Hepatocyte (in vitro differentiated cells): Measurements from ENCODE around the gene KCNQ4. TPM values are rescaled to one million over a fixed set of nuclear protein-coding genes. Genes with fewer than 3 reads are reported as not detected.
A peak's percentile ranks its signal among the peaks of the same experiment; 100 is the strongest.

ENCODE experiments used
- DNase-seq: peaks from one replicate; pipeline ENCODE4 v3.0.0-alpha.2; 2016; ENCODE audit warnings: low spot score
- H2AFZ ChIP-seq: fragments of 200-600 bp; sonication (generic); 2 replicates; pipeline ENCODE4 v1.6.0; 2016; ENCODE audit warnings: antibody characterized with exemption, mild to moderate bottlenecking
- H3K27ac ChIP-seq: fragments of 200-600 bp; sonication (generic); 2 replicates; pipeline ENCODE4 v1.5.1; 2016; ENCODE audit warnings: mild to moderate bottlenecking
- H3K27me3 ChIP-seq: fragments of 200-600 bp; sonication (generic); 2 replicates; pipeline ENCODE4 v1.6.1; 2016
- H3K36me3 ChIP-seq: fragments of 200-600 bp; sonication (generic); replicated peaks from 2 replicates; pipeline ENCODE4 v1.5.1; 2016; ENCODE audit warnings: low read depth; ENCODE audit not compliant: insufficient read depth
- H3K4me1 ChIP-seq: fragments of 200-600 bp; sonication (generic); 2 replicates; pipeline ENCODE4 v1.5.1; 2016; ENCODE audit warnings: mild to moderate bottlenecking, moderate library complexity; ENCODE audit not compliant: insufficient read depth
- H3K4me2 ChIP-seq: fragments of 200-600 bp; sonication (generic); 2 replicates; pipeline ENCODE4 v1.6.0; 2016
- H3K4me3 ChIP-seq: fragments of 200-600 bp; sonication (generic); 2 replicates; pipeline ENCODE4 v1.5.1; 2016; ENCODE audit warnings: mild to moderate bottlenecking
- H3K79me2 ChIP-seq: fragments of 200-600 bp; sonication (generic); 2 replicates; pipeline ENCODE4 v1.6.0; 2017; ENCODE audit warnings: mild to moderate bottlenecking
- H3K9me2 ChIP-seq: fragments of 200-600 bp; sonication (generic); replicated peaks from 2 replicates; pipeline ENCODE4 v1.6.0; 2017; ENCODE audit warnings: mild to moderate bottlenecking; ENCODE audit not compliant: insufficient read depth
- H3K9me3 ChIP-seq: fragments of 200-600 bp; sonication (generic); 2 replicates; pipeline ENCODE4 v1.5.1; 2016; ENCODE audit warnings: low read depth, mild to moderate bottlenecking
- H4K20me1 ChIP-seq: fragments of 200-600 bp; sonication (generic); 2 replicates; pipeline ENCODE4 v1.6.0; 2016; ENCODE audit warnings: mild to moderate bottlenecking; ENCODE audit not compliant: insufficient read depth, poor library complexity, severe bottlenecking
- CTCF ChIP-seq: fragments of 200-600 bp; sonication (generic); IDR thresholded peaks from 2 replicates; pipeline ENCODE4 v1.5.1; 2016; ENCODE audit warnings: antibody characterized with exemption, mild to moderate bottlenecking; ENCODE audit not compliant: poor library complexity
- EZH2 ChIP-seq: fragments of 200-600 bp; sonication (generic); IDR thresholded peaks from 2 replicates; pipeline ENCODE4 v1.6.1; 2016; ENCODE audit warnings: antibody characterized with exemption, mild to moderate bottlenecking, borderline replicate concordance
- EZH2phosphoT487 ChIP-seq: fragments of 200-600 bp; sonication (generic); IDR thresholded peaks from one replicate; pipeline ENCODE4 v1.6.1; 2018; ENCODE audit warnings: antibody characterized with exemption, mild to moderate bottlenecking, low read depth, moderate library complexity; ENCODE audit not compliant: unreplicated experiment, severe bottlenecking
- WGBS: methylation state at CpG from one replicate; pipeline ENCODE4 v1.1.6; 2016; ENCODE audit warnings: low lambda C conversion rate; ENCODE audit errors: missing lambda C conversion rate; 5-methylcytosine and 5-hydroxymethylcytosine counted together
- polyA plus RNA-seq: library from polyadenylated mRNA; unstranded; fragments of >200 nt; fragmentation: Nextera tagmentation; extraction: Ambion mirVana; gene quantifications from 2 replicates; pipeline ENCODE4 v1.2.1, GENCODE V29; 2016
- total RNA-seq: library from RNA; depleted of rRNA; stranded (reverse); fragments of >200 nt; gene quantifications from 2 replicates; pipeline ENCODE4 v1.2.3, GENCODE V29; 2014

Gene KCNQ4
- not detected in 2 replicates for total RNA-seq
- polyA plus RNA-seq = not detected in 2 replicates

GRCh38 chr1:40783001-40783905, at the start of gene KCNQ4:
Gene KCNQ4 (plus strand): TSS chr1:40783787. CDS start chr1:40784094, 307 bp downstream.
- DNase-seq = peak; percentile 59
- H3K4me1 ChIP-seq = peaks cover 13% of the 10 kb centered on the region
- no peaks in the 10 kb centered on the region for H4K20me1 ChIP-seq
- no peaks in the 10 kb centered on the region for H3K9me2 ChIP-seq
- H3K79me2 ChIP-seq = no peaks in the 10 kb centered on the region
- no peaks in the 10 kb centered on the region for H3K36me3 ChIP-seq
- no peaks in the 10 kb centered on the region for H3K9me3 ChIP-seq
- H3K4me3 ChIP-seq = no peak within 1 kb of the TSS
- WGBS = 11% methylated on average over 17 of the region's 73 CpGs
- H3K27ac ChIP-seq = no peak within 1 kb of the TSS
- peak within 1 kb of the TSS; percentile 94 for H3K4me2 ChIP-seq
- TF ChIP-seq CTCF = no peak
- peak; percentile 44 for TF ChIP-seq EZH2
- H3K27me3 ChIP-seq = peaks cover 29% of the 10 kb centered on the region
- no peak within 1 kb of the TSS for H2AFZ ChIP-seq

GRCh38 chr1:40734882-40735628, 48.5 kb upstream of the KCNQ4 start:
- H3K9me3 ChIP-seq = no peaks in the 10 kb centered on the region
- no peak overlapping the region for H3K4me2 ChIP-seq
- H3K27ac ChIP-seq = no peak overlapping the region
- TF ChIP-seq CTCF (no peak), EZH2phosphoT487 (no peak), EZH2 (no peak)
- DNase-seq = no peak
- no peak overlapping the region for H3K4me3 ChIP-seq
- H3K9me2 ChIP-seq = no peaks in the 10 kb centered on the region
- H2AFZ ChIP-seq = no peak overlapping the region
- whole genome bisulfite sequencing = 89% methylated on average over 8 of the region's 8 CpGs
- H3K36me3 ChIP-seq = no peaks in the 10 kb centered on the region
- no peaks in the 10 kb centered on the region for H3K27me3 ChIP-seq
- peaks cover 87% of the 10 kb centered on the region for H3K79me2 ChIP-seq
- peaks cover 4% of the 10 kb centered on the region for H3K4me1 ChIP-seq
- peaks cover 44% of the 10 kb centered on the region for H4K20me1 ChIP-seq

GRCh38 chr1:40736085-40736531, 47.5 kb upstream of the KCNQ4 start:
- no peak overlapping the region for H3K4me2 ChIP-seq
- H2AFZ ChIP-seq = no peak overlapping the region
- H4K20me1 ChIP-seq = peaks cover 41% of the 10 kb centered on the region

More at GRCh38 chr1:40736085-40736531, 47.5 kb upstream of the KCNQ4 start:
- Histone ChIP-seq H3K4me1 (peaks cover 4% of the 10 kb centered on the region), H3K9me3 (no peaks in the 10 kb centered on the region), H3K36me3 (no peaks in the 10 kb centered on the region), H3K27me3 (no peaks in the 10 kb centered on the region), H3K9me2 (no peaks in the 10 kb centered on the region), H3K79me2 (peaks cover 88% of the 10 kb centered on the region), H3K27ac (peak overlapping the region; percentile 5), H3K4me3 (no peak overlapping the region)
- no peak for DNase-seq
- TF ChIP-seq EZH2 (no peak), CTCF (no peak), EZH2phosphoT487 (no peak)
